ENCODE data around the gene PPFIA1. TPM values are rescaled to one million over a fixed set of nuclear protein-coding genes. Genes with fewer than 3 reads are reported as not detected.

PPFIA1 gene
- total RNA-seq, 1 experiment from 2014 or later: 63.4 TPM

DNA sequence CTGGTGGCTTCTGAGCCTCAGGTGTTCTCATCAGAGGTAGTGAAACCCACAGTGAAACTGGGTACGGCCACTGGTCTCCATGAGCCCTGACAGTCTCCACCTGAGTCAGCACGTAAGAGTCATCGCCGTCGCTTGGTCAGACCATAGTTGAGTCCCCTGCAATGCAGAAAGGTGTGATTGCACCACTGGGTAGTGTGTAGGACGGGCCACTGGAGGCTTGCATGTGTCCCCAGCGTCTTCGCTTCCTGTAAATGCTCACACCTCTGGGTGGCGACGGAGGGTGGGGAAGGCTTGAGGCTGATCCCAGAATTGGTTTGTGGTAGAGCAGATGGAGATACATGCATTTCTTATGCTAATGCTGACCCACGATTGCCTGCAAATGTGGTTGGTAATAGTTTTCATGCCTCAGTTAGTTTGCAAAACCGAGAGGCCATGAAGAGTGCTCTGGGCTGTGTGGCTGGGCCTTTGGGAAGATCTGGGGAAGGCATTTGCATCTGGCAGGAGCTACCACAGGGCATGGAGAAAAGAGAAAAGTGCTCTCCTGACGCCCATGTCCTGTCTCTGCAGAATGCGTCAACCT, 154.4 kb downstream of the PPFIA1 start:
- H2BK15ac ChIP-seq (ENCODE audit: low read depth, low read length): no peak overlapping the region
- H3K9ac ChIP-seq (ENCODE audit: extremely low read depth, insufficient read length, low read length): no peak overlapping the region
- no peak overlapping the region for H2BK5ac ChIP-seq (ENCODE audit: insufficient read length, low read length)
- no CpG with 5 or more reads among the region's 14 CpGs for WGBS (ENCODE audit: extremely low coverage, insufficient read length, low lambda C conversion rate)
- peaks cover 15 to 21% of the 10 kb centered on the region in 2 experiments for H3K4me1 Mint-ChIP-seq
- H2BK20ac ChIP-seq (ENCODE audit: low read depth, low read length, poor library complexity, severe bottlenecking): no peak overlapping the region
- no peak overlapping the region for H3K27ac ChIP-seq (ENCODE audit: insufficient read length, low read depth, low read length)
- no peak overlapping the region for H2AK5ac ChIP-seq (ENCODE audit: insufficient read length, low read length)
- H2AFZ ChIP-seq (ENCODE audit: low read length): no peak overlapping the region
- no peak overlapping the region for H3K4me2 ChIP-seq (ENCODE audit: insufficient read depth, insufficient read length, low read length)
- no peaks in the 10 kb centered on the region for H3K9me3 ChIP-seq (ENCODE audit: control insufficient read depth, low read depth, low read length)
- H3K23ac ChIP-seq (ENCODE audit: insufficient read length, low read depth, low read length): no peak overlapping the region
- no peaks in the 10 kb centered on the region for H3K27me3 ChIP-seq (ENCODE audit: insufficient read depth, low read length)
- H4K20me1 ChIP-seq (ENCODE audit: control insufficient read depth, insufficient read depth, insufficient read length): no peaks in the 10 kb centered on the region
- H4K5ac ChIP-seq (ENCODE audit: insufficient read length, low read depth, low read length): no peak overlapping the region
- no peak overlapping the region for H3K4ac ChIP-seq (ENCODE audit: low read depth, low read length)
- no peak overlapping the region for H2BK120ac ChIP-seq (ENCODE audit: low read depth, low read length, poor library complexity, severe bottlenecking)
- H4K91ac ChIP-seq (ENCODE audit: insufficient read length, low read depth, low read length): no peak overlapping the region
- H3K79me1 ChIP-seq (ENCODE audit: insufficient read depth, low read depth, low read length, poor library complexity, severe bottlenecking): no peaks in the 10 kb centered on the region
- H3K56ac ChIP-seq (ENCODE audit: insufficient read length, low read depth, low read length): no peak overlapping the region
- H3K23me2 ChIP-seq (ENCODE audit: insufficient read length, low read depth, low read length, poor library complexity, severe bottlenecking): no peaks in the 10 kb centered on the region
- no peak overlapping the region for H2BK12ac ChIP-seq (ENCODE audit: insufficient read length, low read depth, low read length)
- no peak overlapping the region for H3K14ac ChIP-seq (ENCODE audit: insufficient read depth, low read length)
- no peak overlapping the region for H3T11ph ChIP-seq (ENCODE audit: low read length)
- no peaks in the 10 kb centered on the region for H3K9me3 Mint-ChIP-seq
- TF ChIP-seq, protein P1, sequence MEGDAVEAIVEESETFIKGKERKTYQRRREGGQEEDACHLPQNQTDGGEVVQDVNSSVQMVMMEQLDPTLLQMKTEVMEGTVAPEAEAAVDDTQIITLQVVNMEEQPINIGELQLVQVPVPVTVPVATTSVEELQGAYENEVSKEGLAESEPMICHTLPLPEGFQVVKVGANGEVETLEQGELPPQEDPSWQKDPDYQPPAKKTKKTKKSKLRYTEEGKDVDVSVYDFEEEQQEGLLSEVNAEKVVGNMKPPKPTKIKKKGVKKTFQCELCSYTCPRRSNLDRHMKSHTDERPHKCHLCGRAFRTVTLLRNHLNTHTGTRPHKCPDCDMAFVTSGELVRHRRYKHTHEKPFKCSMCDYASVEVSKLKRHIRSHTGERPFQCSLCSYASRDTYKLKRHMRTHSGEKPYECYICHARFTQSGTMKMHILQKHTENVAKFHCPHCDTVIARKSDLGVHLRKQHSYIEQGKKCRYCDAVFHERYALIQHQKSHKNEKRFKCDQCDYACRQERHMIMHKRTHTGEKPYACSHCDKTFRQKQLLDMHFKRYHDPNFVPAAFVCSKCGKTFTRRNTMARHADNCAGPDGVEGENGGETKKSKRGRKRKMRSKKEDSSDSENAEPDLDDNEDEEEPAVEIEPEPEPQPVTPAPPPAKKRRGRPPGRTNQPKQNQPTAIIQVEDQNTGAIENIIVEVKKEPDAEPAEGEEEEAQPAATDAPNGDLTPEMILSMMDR (conservative IDR thresholded peaks at IDR 0.05): no peak
- peaks cover 63 to 89% (median 83%) of the 10 kb centered on the region in 3 experiments; a peak in 6 of 7 replicates for H3K36me3 Mint-ChIP-seq (ENCODE audit: insufficient read depth in 1 of 3, low read depth in 3 of 3)
- no peak overlapping the region for H4K8ac ChIP-seq (replicated peaks; ENCODE audit: insufficient read length, low read depth, low read length)
- no peak for DNase-seq
- peak overlapping the region in 1 of 2 experiments; percentile 12; a peak in 1 of 5 replicates for H3K4me3 Mint-ChIP-seq
- H3K79me2 ChIP-seq (ENCODE audit: insufficient read depth, low read length): no peaks in the 10 kb centered on the region
- no peak overlapping the region for H3K18ac ChIP-seq (ENCODE audit: insufficient read length, low read depth, low read length)
- no peaks in the 10 kb centered on the region for H3K27me3 Mint-ChIP-seq (ENCODE audit: low read depth)
- H3K4me1 ChIP-seq (ENCODE audit: insufficient read depth, low read length): no peaks in the 10 kb centered on the region
- peak overlapping the region in 2 of 3 experiments; percentile 78 to 82; a peak in 2 of 7 replicates for H3K27ac Mint-ChIP-seq

Data from H9 (cell line).